H4 (cell line): Measurements from ENCODE around the gene HNF1B. TPM values are rescaled to one million over a fixed set of nuclear protein-coding genes. Genes with fewer than 3 reads are reported as not detected.

Experiments
- DNase-seq: peaks from one replicate; pipeline ENCODE4 v3.0.0-alpha.2; 2015; ENCODE audit warnings: low spot score
- total RNA-seq: library from RNA; depleted of rRNA; stranded (reverse); fragments of >200 nt; shearing (Covaris generic); gene quantifications from 2 replicates; pipeline ENCODE4 v1.2.3, GENCODE V29; 2014

Gene HNF1B
- total RNA-seq, 1 experiment from 2014 or later, result not detected

DNA sequence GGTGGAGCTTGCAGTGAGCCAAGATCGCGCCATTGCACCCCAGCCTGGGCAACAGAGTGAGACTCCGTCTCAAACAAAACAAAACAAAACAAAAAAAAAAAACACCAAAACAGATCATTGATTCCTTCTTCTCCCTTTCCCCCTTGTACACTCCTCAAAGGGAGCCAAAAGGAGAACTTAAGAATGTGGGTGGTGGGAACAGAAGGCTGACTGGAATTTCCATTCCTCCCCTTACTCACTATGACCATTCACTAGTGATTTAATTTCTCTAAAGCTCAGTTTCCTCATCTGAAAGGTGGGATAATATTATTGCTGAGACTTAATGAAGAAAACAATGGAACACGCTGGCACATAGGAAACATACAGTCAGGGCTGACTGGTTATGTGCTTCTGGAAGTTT, 17.1 kb upstream of the HNF1B start:
- DNase-seq, result no peak

DNA sequence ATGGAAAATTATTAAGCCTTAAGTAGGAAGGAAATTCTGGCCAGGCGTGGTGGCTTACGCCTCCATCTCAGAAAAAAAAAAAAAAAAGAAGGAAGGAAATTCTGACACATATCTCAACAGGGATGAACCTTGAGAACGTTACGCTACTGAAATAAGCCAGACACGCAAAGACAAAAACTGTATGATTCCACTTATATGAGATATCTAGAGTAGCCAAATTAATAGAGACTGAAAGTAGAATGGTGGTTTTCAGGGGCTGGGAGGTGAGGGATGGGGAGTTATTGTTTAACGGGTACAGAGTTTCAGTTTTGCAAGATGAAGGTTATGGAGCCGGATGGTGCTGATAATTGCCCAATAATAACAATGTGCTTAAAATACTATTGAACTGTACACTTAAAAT, 16.2 kb upstream of the HNF1B start:
- no peak for DNase-seq

DNA sequence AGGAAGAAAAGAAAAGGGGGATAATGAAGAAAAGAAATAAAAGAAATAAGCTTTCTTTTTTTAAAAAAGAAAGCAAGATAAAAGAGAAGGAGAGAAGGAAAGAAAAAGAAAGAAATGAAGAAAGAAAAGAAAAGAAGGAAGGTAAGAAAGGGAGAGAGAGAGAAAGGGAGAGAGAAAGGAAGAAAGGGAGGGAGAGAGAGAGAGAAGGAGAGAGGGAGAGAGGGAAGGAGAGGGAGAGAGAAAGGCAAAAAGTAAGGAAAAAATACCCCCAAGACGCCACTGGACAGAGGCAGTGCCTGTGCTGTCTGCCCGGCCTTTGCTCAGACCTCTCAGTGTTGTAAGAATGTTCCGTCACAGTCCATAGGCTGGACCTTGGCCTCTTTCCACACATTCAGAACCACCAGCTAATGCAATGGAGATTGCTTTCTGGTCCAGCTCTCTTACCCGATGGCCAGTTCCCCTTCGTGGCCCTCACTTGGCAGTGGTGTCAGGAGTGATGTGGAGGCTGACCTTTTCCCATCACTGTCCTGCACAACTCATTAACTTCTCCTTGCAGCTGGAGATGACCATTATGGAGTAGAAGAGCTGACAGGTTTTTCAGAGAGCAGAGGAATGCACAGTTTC, 14.3 kb upstream of the HNF1B start:
- no peak for DNase-seq

DNA sequence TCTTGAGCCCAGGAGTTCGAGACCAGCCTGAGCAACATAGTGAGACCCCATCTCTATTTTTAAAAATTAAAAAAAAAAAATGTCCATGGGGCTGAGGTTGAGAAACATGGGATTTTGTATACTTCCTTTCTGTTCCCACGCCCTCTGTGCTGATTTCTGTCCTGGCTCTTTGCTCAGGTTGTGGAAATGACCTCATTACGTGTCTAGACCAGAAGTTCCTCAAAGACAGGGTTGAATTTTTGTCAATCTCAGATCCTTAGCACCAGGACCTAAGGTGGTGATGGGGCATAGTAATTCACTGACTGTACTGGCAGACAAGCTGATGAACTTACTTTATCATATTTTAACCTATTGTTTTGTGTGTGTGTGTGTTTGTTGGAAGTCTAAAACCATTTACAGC, 11.2 kb upstream of the HNF1B start:
- no peak for DNase-seq

DNA sequence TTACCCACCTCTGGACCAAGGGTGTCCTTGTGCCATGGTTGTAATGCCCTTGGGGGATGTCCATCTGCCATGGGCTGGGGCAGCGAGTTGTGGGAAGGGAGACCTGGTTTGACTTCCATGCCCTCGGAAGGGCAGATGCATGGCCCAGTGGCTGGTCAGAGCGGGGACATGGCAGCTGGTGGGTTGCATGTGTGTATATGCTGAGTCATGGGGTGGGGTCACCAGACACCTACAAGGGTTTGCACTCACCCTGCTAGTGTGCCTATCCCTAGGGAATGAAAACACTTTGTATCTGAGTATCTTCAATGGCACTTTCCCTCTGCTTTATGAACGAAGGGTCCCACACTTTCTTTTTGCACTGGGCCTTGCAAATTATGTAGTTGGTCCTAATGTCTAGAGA, 10.6 kb upstream of the HNF1B start:
- DNase-seq, result no peak

DNA sequence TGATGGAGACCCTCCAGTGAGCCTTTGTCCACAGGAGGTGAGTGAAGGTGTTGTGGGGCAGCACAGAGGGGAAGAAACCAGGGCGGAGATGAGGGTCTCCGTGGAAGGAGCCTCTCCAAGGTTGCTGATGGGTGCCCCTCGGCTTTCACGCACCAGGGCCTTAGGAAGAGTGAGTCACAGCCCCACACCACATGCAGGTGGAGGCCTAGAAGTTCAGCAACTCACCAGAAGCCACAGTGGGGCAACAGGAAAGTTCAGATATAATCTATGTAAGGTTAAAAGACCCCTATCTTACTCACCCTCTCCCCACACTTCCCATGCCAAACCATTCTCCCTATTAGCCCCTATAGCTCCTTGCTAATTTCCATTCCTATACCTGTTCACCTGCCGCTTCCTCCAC, 9.5 kb upstream of the HNF1B start:
- no peak for DNase-seq

DNA sequence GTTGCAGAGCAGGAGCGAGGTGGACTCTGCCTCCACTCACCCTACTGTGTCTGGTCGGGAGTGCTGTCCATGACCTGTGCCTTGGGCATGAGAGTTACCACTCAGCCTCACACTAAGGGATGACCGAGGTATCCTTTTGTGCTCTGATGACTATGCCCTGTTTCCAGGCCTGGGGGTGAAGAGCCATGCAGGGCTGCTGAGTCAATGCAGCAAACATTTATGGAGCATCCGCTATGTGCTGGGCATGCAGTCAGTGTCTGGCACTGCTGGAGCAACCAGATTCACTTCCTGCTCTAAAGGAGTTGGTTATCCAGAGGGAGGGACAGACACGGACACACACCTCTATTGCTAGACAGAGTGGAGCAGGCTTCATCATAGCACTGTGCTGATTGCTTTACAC, 7.6 kb upstream of the HNF1B start:
- peak; percentile 27 for DNase-seq

DNA sequence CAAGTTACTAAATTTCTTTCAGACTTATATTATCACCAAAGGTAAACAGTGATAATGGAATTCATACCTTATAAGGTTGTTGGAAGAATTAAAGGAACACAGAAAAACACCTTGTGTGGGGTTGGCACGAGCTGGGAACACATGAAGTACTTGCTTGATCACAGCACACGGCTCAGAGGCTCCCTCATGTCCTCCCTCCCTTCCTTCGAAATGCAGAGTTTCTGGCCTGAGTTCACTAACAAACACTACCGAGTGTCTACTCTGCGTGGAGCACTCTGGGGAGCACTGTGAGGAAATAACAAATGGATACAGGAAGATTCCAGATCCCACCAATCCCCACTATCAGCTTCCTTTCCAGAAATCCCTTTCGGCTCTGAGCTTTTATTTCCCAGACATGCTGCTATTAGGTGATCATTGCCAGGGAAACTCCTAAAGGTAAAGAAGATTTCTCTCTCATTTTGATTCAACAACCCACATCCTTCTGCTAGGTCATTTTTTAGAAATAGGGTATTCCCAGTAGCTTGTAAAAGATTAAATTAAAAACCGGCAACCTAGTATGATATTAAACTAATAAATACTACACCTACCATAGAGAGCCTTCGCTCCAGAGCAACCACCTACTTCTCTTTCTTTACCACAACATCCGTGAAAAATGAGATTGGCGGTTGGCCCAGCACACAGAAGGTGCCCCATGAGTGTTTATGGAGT, 6.1 kb upstream of the HNF1B start:
- no peak for DNase-seq

DNA sequence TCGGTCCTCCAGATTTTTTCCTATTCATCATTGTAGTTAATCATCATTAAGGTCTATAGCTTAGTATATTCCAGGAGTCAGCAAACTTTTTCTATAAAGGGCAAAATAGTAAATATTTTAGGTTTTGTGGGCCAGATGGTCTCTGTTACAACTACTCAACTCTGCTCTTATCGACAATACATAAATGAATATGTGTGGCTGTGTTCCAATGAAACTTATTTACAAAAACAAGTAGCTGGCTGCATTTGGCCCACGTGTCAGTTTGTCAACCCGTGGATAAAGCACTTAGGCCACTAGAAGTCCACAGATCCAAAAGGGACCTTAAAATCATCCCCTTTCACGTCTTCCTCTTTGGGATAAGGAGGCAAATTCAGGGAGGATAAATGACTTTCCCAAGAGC, 5.4 kb upstream of the HNF1B start:
- no peak for DNase-seq

DNA sequence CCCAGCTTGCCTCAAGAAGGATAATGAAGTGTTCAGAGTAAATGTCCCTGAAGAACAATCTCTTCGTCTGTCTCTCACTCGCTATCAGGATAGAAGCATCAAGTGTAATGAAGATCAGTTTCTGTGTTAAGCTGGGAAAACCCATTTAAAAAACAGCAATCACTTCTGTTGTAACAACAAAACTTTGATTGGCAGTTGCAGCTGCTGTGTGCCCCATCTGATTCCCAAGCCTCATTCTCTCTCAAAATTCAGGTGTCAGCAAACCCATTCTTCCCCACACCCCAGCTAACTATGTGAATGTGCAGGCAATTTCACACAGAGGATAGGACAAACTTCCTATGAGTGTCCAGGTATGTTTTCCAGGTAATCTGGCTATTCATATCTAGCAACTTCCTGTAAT, 2.4 kb upstream of the HNF1B start:
- DNase-seq, result no peak

DNA sequence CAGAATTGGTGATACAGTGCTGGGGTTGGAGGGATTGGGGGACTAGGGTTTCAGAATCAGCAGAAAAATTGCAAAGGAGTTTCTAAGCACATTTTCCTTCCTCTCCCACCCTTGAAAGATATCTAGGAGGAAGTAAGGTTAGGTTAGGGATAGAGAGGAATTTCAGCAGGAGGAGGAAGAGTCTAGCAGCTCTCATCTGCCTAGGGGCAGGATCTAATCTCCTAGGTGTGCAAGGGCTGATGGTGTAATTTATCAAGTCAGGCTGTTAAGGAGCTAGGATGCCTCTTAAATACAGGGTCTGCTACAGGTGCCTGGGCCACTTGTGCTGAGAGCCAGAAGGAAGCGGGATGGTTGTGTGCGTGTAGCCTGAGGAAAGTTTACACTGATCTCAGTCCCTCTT, 1.8 kb upstream of the HNF1B start:
- no peak for DNase-seq

DNA sequence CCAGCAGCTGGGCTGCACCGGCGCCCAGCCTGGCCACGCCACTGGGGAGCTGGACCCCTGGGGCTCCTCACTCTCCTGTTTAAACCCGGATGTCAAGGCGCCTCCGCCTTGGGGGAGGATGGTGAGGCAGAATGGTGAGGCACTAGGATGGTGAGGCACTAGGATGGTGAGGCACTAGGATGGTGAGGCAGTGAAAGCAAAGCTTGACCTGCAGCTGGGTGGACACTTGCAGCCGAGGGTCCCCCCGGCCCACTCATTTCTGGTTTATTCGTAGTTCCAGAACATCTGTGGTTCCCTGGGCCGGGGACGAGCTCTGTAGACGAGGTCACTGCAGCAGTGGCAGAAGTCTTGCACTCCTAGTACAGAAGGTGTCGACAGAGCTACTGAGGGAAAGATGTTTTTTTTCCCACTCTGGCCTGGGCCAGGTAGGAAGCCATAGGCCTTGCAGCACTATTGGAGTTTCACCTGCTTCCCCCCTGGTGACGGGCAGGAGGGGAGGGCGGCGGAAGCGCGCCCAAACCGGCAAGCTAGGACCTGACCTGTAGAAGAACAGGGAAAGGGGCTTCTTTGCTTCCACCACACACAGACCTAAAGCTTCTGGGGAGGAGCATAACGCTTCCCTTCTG, 1.1 kb upstream of the HNF1B start:
- no peak for DNase-seq

DNA sequence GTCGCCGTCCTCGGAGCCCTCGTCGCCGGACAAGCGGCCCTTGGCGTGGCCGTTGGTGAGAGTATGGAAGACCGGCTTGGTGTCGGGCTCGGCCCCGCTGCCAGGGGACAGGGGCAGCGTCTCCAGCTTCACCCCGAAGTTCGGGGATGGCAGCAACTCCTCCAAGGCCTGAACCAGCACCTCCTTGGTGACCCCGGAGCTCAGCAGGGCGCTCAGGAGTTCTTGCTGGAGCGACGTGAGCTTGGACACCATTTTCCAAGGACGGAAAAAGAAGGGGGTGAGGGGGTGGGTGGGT, 279 bp downstream of the HNF1B start:
- no peak for DNase-seq

DNA sequence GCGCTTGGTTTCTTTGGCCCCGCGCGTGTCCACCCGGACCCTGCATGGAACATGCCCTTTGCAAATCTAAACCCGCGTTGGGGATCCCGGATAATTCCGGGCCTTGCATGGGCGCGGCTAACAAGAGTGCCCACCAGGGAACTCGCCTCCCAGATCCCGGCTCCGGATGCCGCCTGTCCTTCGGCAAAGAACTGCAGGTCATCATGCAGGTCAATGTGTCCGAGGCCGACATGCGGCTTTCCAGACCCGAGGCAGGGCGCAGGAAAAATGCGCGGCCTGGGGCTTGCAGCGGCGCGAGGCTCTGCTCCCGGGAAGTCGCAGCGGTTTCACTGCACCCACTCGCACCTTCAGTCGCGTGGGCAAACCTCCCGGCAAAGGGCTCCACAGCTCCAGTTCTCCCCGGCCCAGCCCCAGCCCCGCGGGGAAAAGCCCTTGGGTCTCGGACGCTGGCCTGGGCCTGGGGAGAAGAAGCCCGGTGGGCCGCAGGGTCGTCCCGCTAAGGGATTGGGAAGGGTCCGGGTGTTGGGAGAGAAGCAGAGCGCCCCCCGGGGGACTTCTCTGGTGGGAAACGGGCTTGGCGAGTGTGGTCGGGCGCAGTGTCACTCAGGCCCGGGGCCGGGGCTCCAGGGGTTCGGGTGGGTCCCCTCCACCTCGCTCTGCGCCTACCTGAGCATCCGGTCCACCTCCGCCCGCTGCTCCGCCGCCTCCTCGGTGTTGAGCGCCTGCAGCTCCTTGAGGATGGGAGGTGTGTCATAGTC, 805 bp downstream of the HNF1B start:
- DNase-seq, result no peak

DNA sequence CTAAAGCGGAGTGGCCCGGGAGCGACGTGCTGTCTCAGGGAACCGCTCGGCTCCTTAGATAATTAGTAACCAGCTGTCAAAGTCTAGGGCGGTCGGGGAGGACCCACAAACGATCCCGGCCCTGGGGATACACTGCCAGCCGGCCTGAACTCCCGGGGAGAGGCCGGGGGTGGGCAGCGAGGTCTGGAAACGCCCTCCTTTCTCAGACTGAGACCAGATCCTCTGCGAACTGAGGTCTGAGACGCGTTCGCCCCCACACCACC, 1.3 kb downstream of the HNF1B start:
- DNase-seq, result no peak

DNA sequence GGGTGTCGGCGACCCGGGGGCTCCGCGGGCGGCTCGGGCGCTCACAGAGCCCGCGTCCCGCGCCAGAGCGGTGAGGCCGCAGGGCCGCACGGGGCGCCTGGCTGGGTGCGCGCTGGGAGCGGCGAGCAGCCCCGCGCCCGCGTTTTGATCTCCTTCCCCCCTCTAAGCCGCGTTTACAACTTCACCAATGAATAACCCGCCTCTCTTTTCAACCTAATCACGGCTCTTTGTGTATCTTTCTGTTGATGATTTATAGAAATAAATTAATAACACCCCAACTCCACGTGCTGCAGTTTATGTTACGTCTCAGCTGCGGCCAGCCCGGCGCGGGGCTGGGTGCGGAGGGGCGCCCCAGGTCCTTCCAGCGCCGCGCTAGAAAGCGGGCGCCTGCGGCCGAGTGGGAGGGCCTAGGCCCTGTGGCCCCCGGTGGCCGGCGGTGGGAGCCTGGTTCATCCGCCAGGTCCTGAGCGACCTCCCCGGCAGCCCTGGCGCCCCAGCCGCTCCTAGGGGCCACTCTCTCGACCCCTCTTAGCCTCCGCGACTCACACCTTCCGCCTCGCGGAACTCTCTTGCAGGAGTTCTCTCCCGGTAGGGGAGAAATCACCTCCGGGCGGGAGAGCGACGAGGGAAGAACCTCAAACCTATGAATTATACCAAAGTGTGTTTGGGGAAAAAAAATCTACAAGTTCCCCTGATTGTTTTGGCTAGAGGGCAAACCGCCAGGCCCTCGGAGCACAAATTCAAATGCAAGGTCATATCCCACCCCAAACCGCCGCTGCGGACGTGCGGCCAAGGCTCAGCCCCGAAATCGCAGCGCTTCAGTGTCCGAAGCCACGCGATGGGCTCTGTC, 1.9 kb downstream of the HNF1B start:
- no peak for DNase-seq

DNA sequence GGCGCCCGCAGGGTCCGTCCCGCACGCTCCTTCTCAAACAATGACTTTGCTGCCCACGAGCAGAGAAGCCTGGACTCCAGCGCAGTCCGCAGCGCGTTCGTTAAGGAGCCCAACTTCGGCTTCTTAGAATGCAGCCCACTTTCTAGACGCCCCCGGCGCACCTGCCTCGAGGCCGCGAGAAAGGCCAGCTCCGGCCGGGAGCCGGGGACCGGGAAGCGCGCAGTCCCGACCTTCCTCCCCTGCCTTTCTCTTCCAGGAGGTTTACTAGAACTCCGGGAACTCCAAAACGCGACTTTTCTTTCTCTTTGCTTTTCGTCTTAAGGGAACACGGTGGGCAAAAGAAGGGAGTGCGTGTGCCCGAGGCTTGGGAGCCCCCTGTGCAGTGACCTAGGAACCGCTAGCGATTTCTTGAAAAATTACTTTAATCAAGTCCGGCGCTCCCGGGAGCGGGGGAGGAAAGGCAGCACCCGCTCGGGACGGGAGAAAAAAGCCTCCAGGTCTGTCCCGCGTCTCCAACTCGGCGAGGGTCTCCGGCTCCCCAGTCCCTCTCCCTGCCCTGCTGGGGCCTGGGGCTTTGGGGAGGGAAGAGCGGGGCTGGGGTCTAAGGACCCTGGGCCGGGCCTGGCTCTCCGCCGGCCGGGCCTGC, 2.6 kb downstream of the HNF1B start:
- DNase-seq, result no peak

DNA sequence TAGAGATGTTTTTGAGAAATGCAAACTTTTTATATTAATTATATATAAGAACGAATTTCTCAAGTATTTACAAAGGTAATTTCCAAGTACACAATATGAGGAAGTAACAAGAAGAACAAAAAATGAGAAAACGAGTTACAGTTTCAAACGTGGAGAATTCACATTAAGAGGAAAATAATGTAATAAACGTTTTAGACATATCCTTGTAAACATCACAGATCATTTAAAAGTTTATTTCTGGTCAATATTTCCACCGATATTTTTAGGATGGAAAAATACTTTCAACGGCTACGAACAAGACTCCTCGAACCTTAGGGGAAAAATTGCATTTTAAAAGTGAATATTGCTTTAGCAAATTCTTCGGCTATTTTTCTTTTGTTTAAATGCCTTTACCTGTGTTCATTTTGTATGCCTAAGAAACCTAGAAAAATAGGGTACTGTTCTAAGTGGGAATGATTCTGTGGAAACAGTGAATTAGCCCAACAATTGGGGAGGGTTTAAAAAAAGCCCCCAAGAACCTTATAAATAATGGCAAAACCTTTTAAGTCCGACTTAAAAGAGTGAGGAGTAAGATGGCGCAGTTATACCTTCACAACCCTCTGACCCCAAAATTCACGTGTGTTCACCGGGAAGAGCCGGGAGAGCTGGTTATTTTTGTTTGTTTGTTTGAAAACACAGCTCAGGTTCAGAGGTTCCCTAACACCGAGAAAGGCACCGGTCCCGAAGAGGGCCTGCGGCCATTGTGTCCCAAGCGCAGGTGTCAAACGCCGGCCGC, 3.3 kb downstream of the HNF1B start:
- no peak for DNase-seq

DNA sequence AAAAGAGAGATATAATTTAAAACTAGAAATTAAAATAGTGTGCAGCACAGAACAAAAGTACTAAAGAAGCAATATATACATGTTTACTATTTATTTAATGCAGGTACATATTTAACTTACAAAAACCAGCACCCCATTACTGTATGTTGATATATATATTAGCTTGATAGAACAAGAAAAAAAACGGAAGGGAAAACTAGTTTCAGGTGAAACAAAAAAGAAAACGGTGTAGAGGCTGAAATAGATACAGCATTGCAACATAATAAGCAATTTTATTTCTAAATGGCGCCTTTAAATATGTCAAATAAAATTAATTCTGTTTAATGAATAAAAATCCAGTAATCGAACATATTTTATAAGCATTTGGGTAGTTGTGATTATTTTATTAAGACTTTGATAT, 3.9 kb downstream of the HNF1B start:
- DNase-seq, result no peak

DNA sequence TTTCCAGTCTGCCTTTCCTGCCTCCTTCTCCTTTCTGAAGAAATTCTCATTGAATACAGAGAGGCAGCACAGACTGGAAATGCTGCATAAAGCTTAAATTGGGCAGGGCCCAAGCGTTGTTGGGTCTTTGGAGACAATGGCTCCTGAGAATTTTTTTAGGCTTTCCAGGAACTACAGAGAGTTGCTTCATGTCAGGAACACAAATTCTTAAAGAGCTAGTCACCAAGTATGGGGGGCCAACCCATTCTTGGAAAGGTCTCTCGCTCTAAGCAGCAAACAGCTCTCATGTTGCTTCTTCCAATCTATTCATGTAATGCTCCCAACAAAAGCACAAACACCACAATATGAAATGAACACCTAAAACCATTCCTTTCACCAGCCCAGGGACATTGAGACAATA, 6.9 kb downstream of the HNF1B start:
- no peak for DNase-seq

DNA sequence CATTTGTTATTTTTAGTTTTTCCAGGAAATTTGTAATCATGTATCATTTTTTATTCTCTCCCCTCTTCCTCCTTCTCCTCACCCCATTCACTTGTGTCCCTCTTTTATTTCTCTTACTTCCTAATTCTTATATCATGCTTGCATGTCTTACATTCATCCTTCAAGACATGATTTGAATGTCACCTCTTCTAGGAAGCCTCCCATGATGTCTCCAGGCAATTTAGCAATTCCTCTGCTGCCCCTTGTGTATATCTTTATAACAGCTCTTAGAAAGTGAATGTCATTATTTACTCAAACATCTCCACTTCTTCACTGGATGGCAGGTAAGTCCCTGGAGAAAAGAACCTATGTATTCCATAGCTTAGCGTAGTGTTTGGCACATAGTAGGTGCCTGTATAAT, 7.8 kb downstream of the HNF1B start:
- no peak for DNase-seq
